Measurements from ENCODE around the gene NUP210.

- no peak for TF ChIP-seq REST (IDR thresholded peaks at IDR 0.05; ENCODE audit: insufficient read depth in 1 of 2, low read depth in 2 of 2, low read length in 2 of 2)
- TF ChIP-seq POLR2AphosphoS5 (IDR thresholded peaks at IDR 0.05; ENCODE audit: low read depth, low read length) = no peak
- no peak for TF ChIP-seq SIN3A (IDR thresholded peaks at IDR 0.05; ENCODE audit: borderline replicate concordance, insufficient read depth, low read length)
- TF ChIP-seq TAF1 (IDR thresholded peaks at IDR 0.05; ENCODE audit: borderline replicate concordance, insufficient read depth, low read length) = no peak
Observed at GRCh38 chr3:13323822-13324221, 96.3 kb downstream of the NUP210 start.

Data from PFSK-1 (cell line).